KG1 (cell line): Measurements from ENCODE around the gene CPD.
"Not testable (repeated sequence)": the region's sequence is repeated elsewhere in the genome, so short reads cannot be mapped to it uniquely, and the experiment has no call there.

Experiments used
- DNase-seq: peaks from one replicate; lab custom pipeline; 2025; lab: John Stamatoyannopoulos, UW

Gene CPD

GRCh38 chr17:30429155-30429554 is 50.4 kb downstream of the CPD start:
- DNase-seq: no peak

DNA sequence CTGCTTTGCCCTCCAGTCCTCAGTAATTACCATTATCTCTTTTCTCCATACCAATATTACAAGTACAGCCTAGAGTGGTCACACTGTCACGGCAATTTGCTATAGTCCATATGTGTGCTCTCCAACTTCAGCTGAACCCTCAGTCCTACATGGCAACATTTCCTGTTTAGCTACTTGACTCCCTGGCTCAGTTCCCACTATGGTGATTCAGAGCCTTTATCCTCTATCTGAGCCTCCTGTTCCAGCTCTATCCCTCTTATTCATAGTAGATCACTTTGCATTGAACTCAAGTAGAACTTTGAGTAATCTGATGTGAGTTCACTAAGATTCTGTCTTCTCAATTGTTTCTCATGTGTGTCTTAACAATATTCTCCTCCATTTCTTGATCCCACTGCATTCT is 54.8 kb downstream of the CPD start:
- no peak for DNase-seq

- DNase-seq: no peak
Observed at GRCh38 chr17:30436729-30437128, 58.0 kb downstream of the CPD start.

DNA sequence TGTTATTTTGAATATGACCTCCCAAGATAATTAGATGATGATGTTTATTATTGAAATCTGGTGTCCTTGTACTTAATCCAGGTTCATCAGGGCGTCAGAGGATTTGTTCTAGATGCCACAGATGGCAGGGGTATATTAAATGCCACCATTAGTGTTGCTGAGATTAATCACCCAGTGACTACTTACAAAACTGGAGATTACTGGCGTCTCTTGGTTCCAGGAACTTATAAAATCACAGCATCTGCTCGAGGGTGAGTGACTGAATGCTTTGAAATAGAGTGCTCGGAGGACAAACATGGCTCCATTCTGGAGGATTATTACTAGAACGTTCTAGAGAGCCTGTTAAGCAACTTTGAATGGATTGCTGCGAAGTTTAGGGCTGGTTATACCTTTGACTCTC is 65.0 kb downstream of the CPD start:
- DNase-seq: no peak

- not testable (repeated sequence) for DNase-seq
Observed at GRCh38 chr17:30446640-30447039, 67.9 kb downstream of the CPD start.

DNA sequence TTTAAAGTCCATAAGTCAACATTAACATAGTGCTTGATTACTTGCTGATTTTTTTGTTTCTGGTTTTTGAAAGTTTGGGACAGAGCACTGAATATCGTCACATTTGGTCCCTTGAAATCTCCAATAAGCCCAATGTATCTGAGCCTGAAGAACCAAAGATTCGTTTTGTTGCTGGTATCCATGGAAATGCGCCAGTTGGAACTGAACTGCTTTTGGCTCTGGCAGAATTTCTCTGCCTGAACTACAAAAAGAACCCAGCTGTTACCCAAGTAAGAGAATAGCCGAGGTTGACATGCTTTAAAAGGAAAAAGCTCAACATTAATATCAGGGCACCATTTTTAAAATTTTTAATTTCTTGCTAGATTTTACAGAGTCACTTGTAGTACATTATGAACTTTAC is 70.8 kb downstream of the CPD start:
- no peak for DNase-seq

- no peak for DNase-seq
Observed at GRCh38 chr17:30450125-30451027, 71.6 kb downstream of the CPD start.

DNA sequence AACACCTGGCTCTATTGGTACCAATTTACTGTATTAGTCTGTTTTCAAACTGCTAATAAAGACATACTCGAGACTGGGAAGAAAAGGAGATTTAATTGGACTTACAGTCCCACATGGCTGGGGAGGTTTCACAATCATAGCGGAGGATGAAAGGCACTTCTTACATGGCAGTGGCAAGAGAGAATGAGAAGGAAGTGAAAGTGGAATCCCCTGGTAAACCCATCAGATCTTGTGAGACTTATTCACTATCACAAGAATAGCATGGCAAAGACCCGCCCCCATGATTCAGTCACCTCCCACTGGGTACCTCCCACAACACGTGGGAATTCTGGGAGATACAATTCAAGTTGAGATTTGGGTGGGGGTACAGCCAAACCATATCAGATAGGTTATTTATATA is 75.9 kb downstream of the CPD start:
- no peak for DNase-seq

DNA sequence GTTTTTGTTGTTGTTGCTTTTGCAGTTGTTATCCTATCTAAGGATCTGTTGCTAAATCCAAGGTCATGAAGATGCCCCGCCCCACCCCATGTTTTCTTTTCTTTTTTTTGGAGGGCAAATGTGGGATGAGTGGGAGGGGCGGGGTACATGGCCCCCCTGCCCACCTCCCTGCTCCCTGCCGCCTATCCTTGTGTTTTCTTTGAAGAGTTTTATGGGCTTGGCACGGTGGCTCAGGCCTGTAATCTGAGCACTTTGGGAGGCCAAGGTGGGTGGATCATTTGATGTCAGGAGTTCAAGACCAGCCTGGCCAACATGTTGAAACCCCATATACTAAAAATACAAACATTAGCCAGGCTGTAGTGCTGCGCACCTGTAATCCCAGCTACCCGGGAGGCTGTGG is 79.6 kb downstream of the CPD start:
- DNase-seq: no peak

DNA sequence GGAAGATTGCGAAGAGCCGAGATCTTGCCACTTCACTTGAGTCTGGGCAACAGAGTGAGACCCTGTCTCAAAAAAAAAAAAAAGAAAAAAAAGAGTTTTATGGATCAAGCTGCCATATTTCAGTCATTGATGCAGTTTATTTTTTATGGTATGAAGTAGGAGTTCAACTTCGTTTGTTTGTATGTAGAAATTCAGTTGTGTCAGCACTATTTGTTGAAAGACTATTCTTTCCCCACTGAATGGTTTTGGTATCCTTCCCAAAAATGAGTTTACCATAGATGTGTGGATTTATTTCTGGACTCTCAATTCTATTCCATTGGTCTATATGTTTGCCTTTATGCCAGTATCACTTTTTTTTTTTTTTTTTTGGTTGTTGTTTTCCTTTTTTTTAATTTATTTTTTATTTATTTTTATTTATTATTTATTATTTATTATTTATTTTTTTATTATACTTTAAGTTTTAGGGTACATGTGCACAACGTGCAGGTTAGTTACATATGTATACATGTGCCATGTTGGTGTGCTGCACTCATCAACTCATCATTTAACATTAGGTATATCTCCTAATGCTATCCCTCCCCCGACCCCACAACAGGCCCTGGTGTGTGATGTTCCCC is 80.2 kb downstream of the CPD start:
- not testable (repeated sequence) for DNase-seq

DNA sequence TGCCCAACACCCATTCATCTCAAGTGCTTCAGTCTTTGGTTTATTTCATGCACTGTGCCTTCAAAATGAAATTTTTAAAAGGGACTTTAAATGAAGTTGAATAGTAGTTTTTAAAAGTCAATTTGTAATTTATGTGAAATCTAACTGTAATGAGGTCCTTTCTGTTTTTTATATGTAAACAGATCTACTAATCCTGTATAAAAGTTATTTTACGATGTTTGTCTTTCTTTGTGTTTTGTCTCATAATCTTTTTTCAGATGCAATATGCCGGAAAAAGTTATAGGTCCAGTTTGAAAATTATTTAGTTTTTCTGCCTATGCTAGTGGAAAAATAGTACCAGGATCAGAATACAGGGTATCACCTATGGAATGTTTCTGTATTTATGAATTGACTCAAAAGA is 89.7 kb downstream of the CPD start:
- no peak for DNase-seq

- DNase-seq: no peak
Observed at GRCh38 chr17:30472238-30472890, 93.6 kb downstream of the CPD start.

GRCh38 chr17:30475206-30475605 is 96.5 kb downstream of the CPD start:
- no peak for DNase-seq

GRCh38 chr17:30476726-30477082 is 98.0 kb downstream of the CPD start:
- DNase-seq: peak; percentile 81

DNA sequence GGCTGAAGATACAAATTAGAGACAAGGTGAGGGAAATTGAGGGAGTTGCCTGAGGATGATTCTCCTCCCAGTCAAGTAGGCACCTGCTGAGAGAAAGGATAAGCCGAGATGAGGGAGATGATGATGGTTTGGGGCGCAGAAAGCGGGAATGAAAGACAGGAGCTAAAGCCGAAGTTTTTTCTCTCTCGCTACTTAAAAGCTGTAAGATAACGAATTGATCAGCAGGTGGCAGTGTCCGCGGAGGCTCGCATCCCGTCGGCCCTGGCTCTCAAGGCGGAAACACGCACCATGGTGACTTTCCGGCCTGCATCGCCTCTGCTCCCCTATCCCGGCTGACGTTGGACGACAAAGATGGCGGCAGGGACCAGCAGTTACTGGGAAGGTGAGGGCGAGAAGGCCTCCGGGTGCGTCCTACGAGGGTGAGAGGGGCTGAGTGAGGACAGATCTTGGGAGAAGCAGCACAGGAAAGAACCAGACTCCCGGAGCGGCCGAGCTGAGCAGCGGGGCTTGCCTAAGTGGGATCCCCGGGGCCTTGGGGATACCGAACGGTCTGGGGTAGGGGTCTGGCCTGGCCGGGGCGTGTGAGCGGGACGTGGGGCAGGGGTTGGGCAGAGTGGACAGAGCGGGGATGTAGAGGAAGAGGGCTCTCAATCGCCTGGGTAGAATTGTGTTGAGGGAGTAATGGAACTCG is 98.5 kb downstream of the CPD start, which contains the start of gene GOSR1:
Gene GOSR1, plus strand, starts transcription at position 326 of the 691 bp plus-strand sequence. Its CDS starts 26 bp downstream, at position 352.
- DNase-seq: peak; percentile 95

DNA sequence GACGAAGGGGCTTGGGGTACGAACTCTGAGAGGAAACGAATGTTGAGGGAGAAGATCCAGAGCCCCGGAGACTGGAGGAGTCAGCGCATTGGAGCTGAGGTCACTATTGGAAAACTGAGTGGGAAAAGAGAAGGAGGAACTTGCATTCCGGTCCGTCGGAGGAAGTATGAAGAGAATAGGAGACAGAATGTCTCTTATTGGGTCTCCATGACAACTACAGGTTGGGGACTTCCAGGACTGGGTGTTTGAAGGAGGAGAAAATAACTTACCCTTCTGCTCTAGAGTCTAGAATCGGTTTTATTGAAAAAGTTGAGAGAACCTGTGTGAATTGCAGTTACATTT is 99.0 kb downstream of the CPD start:
- no peak for DNase-seq

DNA sequence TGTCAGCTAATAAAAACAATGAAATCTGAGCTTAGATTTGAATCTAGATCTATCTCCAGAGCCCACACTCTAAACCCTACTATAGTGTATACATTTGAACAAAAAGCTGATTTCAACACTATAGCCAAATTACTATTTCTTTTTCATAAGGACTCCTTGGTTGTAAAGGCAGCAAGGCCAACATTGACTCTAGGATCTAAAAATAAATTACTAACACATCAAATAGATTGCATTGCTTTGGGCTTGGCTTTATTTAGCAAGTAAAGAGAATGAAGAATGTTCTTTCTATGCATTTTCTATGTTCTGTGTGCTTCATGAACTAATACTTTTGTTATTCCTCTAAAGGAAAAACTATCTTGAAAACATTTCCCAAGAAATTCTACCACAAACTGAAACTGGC is 103.8 kb downstream of the CPD start:
- no peak for DNase-seq

- no peak for DNase-seq
Observed at GRCh38 chr17:30483159-30483558, 104.4 kb downstream of the CPD start.

DNA sequence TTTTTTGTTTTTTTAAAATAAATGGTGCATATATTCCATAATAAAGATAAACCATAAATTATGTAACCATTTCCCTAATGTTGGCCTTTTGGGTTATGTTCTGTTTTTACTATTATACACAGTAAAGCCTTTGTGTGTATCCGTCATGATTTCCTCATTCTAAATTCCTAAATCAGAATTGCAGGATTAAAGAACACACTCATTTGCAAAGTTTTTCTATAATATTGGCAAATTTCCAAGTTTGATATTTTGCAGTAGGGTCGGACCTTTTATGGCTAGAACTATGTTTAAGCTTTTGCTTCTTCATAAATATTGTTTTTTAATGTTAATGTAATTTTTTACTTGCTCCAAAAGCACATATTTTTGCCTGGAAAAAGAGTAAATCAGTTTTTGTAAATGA is 115.1 kb downstream of the CPD start:
- DNase-seq: no peak

DNA sequence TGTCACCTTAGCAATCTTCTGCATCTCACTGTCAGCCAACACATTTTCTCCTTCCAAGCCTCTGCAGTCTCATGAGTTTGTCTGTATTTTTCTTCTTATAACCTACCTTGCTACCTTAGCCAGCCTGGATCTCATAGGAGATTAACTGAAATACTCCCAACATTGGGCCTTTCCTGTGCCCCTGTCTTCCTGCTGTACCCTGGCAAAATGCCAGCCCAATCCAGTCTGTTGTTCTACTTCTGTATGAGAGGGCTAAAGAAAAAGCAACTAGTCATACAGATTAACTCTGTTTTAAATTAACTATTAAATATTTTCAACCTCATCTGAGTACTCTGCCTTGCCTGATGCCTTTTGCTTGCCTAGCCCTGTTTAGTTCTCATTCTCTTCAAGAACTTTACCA is 116.9 kb downstream of the CPD start:
- DNase-seq: no peak

GRCh38 chr17:30503558-30503957 is 124.8 kb downstream of the CPD start:
- no peak for DNase-seq

- DNase-seq: no peak
Observed at GRCh38 chr17:30505868-30506417, 127.2 kb downstream of the CPD start.
